NCI-H2171 treated with DMSO at 0.1 percent for 48 hours (cell line): ENCODE measurements around the gene KRT3.
A peak's percentile ranks its signal among the peaks of the same experiment; 100 is the strongest.

Source experiments
- DNase-seq: peaks from one replicate; lab custom pipeline; 2025; lab: John Stamatoyannopoulos, UW

KRT3 gene

GRCh38 chr12:52813885-52814709 is 18.2 kb upstream of the KRT3 start, which contains the start of gene KRT4:
TSS of gene KRT4 (minus strand) at chr12:52814116. CDS start at chr12:52814058, 58 bp downstream.
- DNase-seq = no peak

GRCh38 chr12:52813203-52813819 is 17.4 kb upstream of the KRT3 start:
- DNase-seq = no peak

GRCh38 chr12:52812749-52813148 is 16.8 kb upstream of the KRT3 start:
- DNase-seq = no peak

- no peak for DNase-seq
Measured at GRCh38 chr12:52812073-52812400, 16.1 kb upstream of the KRT3 start.

- no peak for DNase-seq
Measured at GRCh38 chr12:52811191-52812072, 15.5 kb upstream of the KRT3 start.

- no peak for DNase-seq
Measured at GRCh38 chr12:52810554-52810953, 14.6 kb upstream of the KRT3 start.

GRCh38 chr12:52809166-52809565 is 13.2 kb upstream of the KRT3 start:
- no peak for DNase-seq

GRCh38 chr12:52808573-52809160 is 12.8 kb upstream of the KRT3 start:
- no peak for DNase-seq

GRCh38 chr12:52807544-52808470 is 11.9 kb upstream of the KRT3 start:
- DNase-seq = no peak

GRCh38 chr12:52806821-52807543 is 11.1 kb upstream of the KRT3 start:
- no peak for DNase-seq

- no peak for DNase-seq
Measured at GRCh38 chr12:52806169-52806811, 10.4 kb upstream of the KRT3 start.

- DNase-seq = no peak
Measured at GRCh38 chr12:52805739-52806138, 9.8 kb upstream of the KRT3 start.

GRCh38 chr12:52805000-52805399 is 9.1 kb upstream of the KRT3 start:
- DNase-seq = peak; percentile 77

- DNase-seq = no peak
Measured at GRCh38 chr12:52802442-52802841, 6.5 kb upstream of the KRT3 start.

- no peak for DNase-seq
Measured at GRCh38 chr12:52801773-52802172, 5.9 kb upstream of the KRT3 start.

- no peak for DNase-seq
Measured at GRCh38 chr12:52800259-52800917, 4.5 kb upstream of the KRT3 start.

GRCh38 chr12:52799505-52800211 is 3.7 kb upstream of the KRT3 start:
- no peak for DNase-seq

- DNase-seq = no peak
Measured at GRCh38 chr12:52798671-52799504, 3.0 kb upstream of the KRT3 start.
